GM12878 (cell line): ENCODE data around the gene CACNG8.

Experiments used
- CBFB ChIP-seq: IDR thresholded peaks from 2 replicates; pipeline ENCODE4 v1.6.1; 2016; ENCODE audit warnings: antibody characterized with exemption, low read depth
- CTCF ChIP-seq, 3 experiments: IDR thresholded peaks in 2 of 3; conservative IDR thresholded peaks in 1 of 3; 2 replicates each; pipeline ENCODE4 v1.5.1; 2011; ENCODE audit warnings: low read depth in 3 of 3, low read length in 3 of 3, mild to moderate bottlenecking in 3 of 3, control low read depth in 2 of 3, moderate library complexity in 2 of 3, inconsistent platforms in 1 of 3, mixed read lengths in 1 of 3; ENCODE audit not compliant: control insufficient read depth in 2 of 3, insufficient read depth in 1 of 3; ENCODE audit errors: extremely low read depth in 1 of 3
- GABPA ChIP-seq: IDR thresholded peaks from 2 replicates; pipeline ENCODE4 v1.6.1; 2014; ENCODE audit warnings: antibody characterized with exemption, low read depth, mild to moderate bottlenecking, inconsistent platforms
- NBN ChIP-seq: fragments of 450-650 bp; IDR thresholded peaks from 2 replicates; pipeline ENCODE4 v1.6.1; 2016
- SRF ChIP-seq, 2 experiments: IDR thresholded peaks; 2 replicates each; pipeline ENCODE4 v1.6.1; 2011; ENCODE audit warnings: low read depth in 2 of 2, low read length in 2 of 2, mild to moderate bottlenecking in 1 of 2, moderate library complexity in 1 of 2
- TF ChIP-seq, protein P1 (sequence below): fragments of 450-650 bp; IDR thresholded peaks from 2 replicates; pipeline ENCODE4 v1.6.1; 2018; ENCODE audit warnings: mild to moderate bottlenecking, low read depth, moderate library complexity; ENCODE audit not compliant: partially characterized antibody

DNA sequence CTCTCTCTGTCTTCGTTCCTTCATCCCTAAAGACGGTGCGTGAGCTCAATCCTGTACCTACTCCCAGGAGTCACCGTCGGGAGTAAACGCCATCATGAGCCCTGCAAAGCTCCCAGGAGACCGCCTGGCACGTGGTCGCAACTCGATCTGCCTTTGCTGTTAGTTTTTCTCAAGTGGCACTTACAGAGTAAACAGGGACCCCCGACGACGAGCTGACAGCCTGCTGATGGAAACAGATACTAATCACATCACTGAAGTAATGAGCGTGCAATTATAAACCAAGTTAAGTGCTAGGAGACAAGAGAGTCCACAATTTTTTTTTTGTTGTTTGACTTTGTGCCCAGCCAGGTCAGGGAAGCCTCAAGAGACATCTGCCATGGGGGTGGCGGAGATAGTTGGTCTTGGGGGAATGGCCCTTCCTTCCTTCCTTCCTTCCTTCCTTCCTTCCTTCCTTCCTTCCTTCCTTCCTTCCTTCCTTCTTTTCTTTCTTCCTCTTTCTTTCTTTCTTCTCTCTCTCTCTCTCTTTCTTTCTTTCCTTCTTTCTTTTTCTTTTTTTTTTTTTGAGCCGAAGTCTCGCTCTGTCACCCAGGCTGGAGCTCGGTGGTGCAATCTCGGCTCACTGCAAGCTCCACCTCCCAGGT lies 52.3 kb downstream of the CACNG8 start:
- TF ChIP-seq SRF (IDR thresholded peaks at IDR 0.05; ENCODE audit: low read depth in 2 of 2, low read length in 2 of 2) (no peak), CBFB (no peak), NBN (no peak), GABPA (no peak), CTCF (IDR thresholded peaks at IDR 0.05 in 2 of 3, conservative IDR thresholded peaks at IDR 0.05 in 1 of 3; ENCODE audit: control insufficient read depth in 2 of 3, extremely low read depth in 1 of 3, insufficient read depth in 1 of 3, low read depth in 3 of 3, low read length in 3 of 3) (no peak)
- TF ChIP-seq, protein P1, sequence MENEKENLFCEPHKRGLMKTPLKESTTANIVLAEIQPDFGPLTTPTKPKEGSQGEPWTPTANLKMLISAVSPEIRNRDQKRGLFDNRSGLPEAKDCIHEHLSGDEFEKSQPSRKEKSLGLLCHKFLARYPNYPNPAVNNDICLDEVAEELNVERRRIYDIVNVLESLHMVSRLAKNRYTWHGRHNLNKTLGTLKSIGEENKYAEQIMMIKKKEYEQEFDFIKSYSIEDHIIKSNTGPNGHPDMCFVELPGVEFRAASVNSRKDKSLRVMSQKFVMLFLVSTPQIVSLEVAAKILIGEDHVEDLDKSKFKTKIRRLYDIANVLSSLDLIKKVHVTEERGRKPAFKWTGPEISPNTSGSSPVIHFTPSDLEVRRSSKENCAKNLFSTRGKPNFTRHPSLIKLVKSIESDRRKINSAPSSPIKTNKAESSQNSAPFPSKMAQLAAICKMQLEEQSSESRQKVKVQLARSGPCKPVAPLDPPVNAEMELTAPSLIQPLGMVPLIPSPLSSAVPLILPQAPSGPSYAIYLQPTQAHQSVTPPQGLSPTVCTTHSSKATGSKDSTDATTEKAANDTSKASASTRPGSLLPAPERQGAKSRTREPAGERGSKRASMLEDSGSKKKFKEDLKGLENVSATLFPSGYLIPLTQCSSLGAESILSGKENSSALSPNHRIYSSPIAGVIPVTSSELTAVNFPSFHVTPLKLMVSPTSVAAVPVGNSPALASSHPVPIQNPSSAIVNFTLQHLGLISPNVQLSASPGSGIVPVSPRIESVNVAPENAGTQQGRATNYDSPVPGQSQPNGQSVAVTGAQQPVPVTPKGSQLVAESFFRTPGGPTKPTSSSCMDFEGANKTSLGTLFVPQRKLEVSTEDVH, result no peak
